Astrocyte (in vitro differentiated cells and primary cell): ENCODE data around the gene DPPA5.

Source experiments
- CTCF ChIP-seq: IDR thresholded peaks from 2 replicates; pipeline ENCODE4 v1.5.1; 2011; ENCODE audit warnings: low read depth, mild to moderate bottlenecking, inconsistent platforms, low read length, moderate library complexity; ENCODE audit not compliant: insufficient read depth
- EZH2 ChIP-seq: IDR thresholded peaks from 2 replicates; pipeline ENCODE4 v1.6.1; 2012; ENCODE audit warnings: mild to moderate bottlenecking, low read length, inconsistent platforms; ENCODE audit not compliant: insufficient read depth

GRCh38 chr6:73372516-73372915 is 18.4 kb upstream of the DPPA5 start:
- TF ChIP-seq CTCF (no peak), EZH2 (no peak)
